T-helper 22 cell (primary cell): Measurements from ENCODE around the gene GRK5.

Experiments
- DNase-seq: peaks from one replicate; pipeline ENCODE4 v3.0.0-alpha.2; 2020; ENCODE audit warnings: low read depth

The GRK5 gene

DNA sequence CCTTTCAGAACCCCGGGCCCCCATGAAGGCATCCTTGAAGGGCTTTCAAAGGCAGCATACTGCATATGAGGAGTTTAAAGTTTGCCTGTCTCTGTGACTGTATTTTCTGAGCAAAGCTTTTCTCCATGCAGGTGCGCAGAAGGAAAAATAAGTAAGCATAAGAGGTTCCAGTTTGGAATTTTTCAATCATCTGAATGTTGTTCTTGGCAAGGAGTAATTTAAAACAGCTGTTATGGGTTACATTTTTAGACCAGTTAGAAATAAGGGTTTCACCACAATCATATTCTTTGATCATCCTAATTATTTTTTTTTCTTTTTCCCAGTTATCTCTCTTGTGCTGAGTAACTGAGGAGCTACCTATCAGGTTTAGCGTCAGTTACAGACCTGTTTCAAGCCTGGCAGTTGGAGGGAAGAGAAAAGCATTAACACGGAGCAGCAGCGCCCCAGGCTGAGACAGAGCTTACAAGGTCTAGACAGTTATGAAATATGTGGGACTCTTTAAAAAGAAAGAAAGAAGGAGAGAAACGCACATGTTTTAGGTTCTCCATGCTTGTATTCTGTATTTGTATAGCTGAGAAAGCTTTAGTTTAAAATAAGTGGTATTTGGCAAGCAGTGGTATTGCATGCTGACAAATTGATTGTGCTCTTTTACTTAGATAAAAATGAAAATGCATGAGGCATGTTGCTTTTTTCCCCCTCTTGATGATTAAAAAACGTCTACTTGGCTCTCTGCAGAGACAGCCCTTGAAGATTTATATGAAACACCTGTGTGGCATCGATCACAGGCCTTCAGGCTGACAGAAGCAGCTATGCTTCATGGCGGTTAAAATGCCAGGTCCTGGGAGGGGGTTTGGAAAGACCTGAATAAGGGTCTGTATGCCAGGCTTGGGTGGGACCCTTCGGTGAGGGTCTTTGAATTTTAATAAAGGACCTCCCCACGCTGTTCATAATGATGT lies 157.6 kb downstream of the GRK5 start:
- no peak for DNase-seq

DNA sequence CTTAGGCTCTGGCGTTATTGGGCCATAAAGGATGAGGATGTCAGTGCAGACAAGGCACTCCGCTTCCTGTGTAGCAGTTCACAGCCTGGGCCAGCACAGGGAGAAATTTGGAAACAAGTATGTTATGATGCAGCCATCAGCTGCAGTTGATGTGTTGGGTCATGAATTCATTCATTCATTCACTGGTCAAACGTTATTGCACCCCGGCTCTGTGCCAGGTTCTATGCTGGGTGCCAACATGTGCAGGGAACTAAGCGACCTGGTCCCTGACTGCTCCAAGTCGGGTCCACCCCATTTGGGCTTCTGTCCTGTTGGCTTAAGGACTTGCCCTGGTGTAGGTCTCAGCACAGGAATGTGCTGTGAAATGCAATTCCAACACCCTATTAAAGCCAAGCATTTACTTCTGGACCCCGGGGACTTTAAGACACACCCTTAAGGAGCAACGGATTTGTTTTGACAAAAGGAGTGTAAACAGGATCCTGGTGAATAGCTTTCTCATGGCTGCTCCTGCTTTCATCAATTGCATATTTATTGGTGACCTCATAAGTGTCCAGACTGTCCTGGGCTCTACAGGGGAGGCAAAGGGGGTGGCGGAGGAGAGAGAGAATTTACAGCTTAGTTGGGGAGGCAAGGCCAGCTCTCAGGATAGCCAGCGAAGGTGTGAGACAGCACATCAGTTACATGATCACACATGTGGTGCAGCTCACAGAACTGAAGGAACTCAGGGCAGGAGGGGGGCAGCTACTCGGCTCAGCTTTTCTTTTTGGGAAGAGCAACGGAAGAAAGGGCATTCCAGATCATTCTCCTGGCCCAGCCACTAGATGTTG lies 158.6 kb downstream of the GRK5 start:
- DNase-seq, result no peak

DNA sequence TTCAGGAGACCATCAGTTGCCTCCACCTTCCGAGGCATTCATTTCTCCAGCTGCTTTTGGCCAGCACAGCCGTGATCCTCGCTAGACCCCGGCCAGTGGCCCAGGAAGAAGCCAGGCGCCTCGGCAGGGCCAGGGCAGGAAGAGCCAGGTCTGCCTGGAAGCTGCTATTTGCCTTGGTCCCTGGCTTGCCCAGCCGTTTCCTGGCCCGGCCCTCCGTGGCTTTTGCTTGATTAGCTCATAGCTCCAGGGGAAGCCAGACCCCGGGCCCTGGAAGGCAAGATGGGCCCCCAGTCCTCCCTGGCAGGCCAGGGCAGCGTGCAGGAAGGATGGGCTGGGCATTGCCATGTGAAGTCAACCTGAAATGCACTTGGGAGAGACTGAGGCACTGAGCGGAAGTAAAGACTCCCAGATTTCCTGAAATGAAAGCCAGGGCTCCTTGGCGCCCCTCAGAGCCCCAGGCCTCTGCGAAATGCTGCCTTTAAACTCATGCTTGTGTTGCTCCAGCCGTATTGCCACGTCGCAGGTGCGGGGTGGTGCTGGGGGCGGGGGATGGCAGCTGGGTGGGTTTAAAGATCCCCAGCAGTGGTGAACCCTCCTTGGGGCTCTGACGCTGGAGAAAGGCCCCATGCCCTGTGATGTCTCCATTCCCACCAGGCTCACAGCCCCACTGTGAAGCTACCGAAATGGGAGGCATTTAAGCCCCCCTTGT lies 160.6 kb downstream of the GRK5 start:
- no peak for DNase-seq

DNA sequence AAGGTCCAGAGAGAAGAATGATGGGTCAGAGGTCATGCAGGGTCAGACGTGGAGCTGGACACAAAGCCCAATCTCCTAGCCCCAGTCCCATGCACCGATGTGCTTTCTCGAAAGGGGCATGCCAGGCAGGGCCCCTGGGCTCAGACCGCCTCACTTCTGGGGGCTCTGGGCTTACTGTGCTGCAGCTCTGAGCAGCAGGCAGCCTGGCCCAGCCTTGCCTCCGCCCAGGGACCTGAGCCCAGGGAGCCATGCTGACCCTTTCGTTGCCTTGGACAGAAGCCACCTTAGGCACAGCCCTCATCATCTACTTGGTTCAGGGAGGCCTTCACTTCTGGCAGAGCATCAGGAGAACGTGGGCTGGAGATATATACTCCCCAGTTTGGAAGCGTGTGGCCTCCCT lies 161.2 kb downstream of the GRK5 start:
- no peak for DNase-seq

DNA sequence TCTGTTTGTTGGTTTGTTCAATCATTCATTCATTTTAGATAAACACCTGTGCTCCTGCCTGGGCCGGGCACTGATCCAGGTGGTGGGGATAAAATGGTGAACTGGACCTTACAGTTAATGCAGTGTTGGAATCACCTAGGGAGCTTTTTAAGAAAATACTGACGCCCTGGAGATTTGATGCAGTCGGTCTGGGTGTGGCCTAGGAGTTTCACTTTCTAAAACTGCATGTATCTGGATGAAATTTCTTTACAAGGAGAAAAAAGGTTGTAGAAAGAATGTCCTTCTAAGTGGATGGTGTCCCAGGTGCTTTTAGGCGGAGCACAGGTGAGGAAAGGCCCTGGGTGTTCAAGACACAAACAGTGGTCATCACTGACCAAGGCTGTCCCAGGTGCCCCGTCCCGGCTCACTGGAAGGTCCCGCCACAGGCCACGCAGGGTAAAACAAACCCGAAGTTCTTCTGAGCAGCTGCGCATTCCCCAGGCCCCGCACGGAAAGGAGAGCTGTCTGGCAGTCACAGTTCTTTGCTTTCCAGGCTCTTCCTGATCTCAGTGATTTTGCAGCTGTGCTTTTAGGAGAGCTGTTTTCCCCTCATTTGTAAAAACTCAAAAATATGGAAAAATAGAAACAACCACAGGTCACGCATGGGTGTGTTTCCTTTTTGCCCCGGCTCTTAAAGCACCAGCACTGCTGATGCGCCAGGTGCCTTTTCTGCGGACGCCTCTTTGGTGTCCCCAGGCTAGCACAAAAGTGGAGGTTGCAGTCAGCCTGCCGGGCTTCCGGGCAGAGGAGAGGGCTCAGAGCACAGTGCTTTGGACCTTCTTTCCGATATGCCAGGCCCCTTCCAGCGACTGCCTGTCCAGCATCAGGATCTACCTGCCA lies 161.9 kb downstream of the GRK5 start:
- DNase-seq, result no peak

DNA sequence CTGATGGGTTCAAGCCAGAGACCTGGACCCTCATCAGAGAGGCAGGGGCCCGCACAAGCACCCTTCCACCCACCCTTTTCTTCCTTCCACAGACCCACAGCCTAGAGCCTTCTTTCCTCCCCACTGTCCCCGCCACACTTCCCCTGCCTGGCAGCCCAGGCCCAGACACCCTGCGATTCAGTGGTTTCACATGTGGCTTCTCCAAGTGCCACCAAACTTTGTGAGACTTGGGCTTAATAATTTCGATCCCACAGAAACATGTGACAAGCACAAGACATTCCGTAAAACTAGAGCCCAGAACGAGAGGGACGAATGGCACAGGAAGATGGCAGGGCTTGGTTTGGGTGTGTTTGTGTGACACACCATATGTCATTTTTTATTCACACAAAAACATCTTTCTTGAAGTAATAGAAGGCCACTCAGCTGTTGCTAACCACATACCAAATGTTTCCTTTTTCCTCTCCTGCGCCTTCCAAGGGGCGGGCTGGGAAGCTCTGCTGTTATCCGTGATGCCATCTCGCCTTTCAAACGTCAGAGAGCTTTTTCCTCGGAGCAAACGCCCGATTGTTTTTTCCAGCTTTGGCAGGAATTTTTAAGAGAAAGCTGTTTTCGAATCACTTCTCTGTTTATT lies 162.9 kb downstream of the GRK5 start:
- no peak for DNase-seq

DNA sequence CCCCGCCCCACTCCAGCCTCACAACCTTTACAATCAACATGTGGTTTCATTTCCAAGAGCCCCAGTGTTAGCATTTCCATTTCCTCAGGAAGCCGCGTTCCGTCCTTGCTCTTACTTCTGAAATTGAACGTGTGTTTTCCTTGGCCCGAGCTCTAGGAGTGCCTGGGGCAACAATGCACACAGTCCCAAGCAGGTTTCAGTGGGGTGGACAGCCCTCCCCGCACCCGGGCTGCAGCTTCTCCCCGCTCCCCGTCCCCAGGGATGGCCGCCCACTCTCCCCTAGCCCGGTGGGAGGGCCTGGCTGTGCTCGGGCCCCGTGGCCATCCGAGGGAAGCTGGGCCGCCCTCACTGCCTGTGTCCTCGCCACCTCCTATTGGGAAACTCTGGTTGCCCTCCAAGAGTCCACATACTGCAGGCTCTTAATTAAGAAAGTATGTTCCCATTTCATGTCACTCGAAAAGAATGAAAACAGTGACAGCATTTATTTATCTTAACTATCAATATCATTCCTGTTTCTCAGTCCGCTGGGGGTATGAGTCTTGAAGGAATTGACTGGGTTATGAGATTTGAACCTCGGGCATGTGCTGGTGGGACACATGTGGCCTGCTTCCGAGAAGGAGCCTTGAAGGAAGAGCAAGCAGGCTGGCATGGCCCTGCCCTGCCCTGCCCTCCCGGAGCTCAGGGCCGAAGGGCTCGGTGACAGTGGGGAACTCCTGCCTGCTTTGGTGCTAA lies 163.8 kb downstream of the GRK5 start:
- no peak for DNase-seq

DNA sequence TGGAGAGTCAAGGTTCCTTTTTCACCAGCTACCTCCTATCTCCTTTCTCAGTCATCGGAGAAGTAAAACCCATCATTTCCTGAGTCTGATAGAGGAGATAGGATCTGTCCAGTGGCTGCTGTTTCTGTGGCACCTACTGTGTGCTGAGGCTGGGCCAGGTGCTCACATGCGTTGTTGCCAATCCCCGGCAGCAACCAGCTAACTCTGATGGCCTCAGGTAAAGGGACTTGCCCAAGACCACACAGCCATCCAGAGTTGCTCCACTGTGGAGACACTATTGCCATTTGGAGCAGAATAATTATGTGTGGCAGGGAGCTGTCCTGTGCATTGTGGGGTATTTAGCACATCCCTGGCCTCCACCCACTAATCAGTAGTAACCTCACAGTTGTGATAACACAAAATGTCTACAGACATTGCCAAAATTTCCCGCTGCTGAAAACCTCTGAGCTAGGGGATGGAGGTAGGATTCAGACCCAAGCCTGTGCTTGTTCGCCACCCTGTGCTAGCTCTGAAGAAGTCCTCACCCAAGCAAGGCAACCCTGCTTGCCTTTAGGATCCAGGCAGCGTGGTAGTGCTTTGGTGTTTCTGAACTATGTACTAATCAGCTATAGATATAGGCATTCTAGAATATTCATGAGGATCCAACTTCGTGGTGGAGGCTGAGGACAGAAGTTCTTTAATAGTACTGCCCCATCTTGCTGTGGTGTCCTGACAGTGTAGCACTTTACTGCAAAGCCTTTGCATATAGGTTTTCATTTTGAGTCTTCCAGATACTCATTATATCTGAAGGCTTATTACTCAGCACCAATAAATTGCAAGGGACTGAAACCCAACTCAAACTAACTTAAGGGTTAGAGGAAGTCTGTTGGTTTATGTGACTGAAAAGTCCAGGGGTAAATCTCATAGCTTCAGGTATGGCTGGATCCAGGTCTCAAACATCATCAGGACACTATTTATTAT lies 164.6 kb downstream of the GRK5 start:
- no peak for DNase-seq

DNA sequence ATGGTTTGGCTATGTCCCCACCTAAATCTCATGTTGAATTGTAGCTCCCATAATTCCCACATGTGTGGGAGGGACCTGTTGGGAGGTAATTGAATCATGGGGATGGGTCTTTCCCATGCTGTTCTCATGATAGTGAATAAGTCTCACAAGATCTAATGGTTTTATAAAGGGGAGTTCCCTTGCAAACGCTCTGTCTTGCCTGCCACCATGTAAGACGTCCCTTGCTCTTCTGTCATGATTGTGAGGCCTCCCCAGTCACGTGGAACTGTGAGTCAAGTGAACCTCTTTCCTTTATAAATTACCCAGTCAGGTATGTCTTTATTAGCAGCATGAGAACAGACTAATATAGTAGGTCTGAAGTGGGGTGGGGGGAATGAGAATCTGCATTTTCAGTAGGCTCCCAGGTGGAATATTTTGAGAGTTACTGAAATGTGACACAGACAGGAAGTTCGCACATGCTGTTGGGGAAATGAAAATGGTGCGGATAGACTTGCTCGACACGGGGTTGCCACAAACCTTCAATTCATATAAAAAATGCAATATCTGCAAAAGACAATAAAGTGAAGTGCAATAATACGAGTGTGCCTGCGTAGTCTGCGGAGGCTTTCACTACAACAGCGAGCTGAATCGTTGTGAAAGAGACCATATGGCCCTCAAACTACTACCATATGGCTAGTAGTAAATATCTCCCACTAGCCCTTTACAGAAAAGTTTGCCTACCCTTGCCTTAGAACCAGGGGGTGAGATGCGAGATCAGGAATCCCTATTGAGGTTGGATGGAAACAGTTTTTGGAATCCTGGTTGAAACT lies 166.1 kb downstream of the GRK5 start:
- DNase-seq, result no peak

DNA sequence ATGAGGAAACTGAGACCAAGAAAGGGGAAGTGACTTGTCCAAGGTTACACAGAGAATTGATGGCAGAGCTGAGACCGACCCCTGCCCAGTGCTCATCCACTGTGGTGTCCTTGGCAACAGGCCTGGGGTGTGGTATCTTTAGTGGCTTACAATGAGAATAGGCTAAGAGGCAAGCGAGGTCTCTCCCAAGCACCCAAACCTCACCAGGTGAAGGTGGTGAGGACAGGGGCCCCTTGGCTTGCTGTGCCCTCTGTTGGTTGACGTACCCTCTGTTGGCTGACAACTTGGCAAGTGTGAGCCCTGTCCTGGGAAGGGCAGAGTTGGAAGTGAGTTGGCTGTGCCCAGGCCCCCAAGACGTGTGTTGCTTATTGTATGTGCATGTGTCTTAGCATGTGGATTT lies 166.9 kb downstream of the GRK5 start:
- DNase-seq, result no peak

DNA sequence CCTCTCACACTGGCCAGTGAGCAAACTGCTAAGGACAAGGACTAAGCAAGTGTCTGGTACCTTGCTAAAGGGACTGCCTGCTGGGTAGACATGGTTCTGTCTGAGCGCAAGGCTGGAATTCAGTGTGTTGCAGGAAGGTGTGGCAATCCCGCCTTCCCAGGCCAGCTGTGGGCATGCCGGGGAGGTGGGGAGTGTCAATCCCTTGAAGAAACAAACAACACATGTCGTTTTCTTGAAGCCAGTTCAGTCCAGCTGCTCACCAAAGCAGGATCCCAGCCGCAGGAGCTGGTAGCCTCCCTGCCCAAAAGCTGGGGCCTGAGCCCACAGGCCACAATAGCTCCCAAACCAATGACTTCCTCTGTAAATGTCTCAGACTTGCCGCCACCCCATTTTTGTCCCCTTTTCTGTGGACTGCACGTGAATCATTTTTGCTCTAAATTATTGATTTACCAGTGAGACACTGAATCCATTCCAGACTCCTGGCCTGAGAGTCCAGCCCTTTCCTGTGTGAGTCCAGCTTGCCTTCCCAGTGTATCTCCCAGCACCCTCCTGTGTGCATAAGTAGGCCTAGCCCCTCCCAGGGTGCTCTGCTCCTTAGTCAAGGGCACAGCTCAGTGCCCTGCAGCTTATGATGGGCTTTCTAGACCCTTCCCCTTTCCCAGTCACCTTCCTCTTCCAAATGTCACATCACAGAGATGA lies 168.4 kb downstream of the GRK5 start:
- no peak for DNase-seq

DNA sequence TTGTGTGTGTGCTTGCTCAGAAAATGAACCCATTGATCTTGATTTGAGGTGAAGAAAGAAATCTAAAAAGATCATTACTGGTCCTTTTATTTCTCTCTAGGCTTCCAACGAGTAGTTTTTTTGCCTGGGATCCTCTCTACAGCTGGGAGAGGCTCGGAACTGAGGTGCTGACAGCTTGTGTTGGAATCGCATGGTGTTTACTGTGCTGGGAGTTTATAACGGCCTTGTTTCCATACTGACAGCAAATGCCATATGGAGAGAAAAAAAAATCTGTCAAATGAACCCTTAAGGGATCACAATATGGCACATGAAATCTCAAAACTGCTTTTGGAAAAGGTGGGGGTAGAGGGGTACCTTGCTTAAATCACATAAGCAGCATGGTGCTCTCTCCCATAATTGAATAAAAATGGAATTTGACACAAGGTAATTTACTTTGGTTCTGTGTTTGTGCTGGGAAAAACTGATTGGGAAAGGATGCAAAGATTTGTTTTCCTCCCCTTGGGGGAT lies 170.1 kb downstream of the GRK5 start:
- DNase-seq, result no peak

DNA sequence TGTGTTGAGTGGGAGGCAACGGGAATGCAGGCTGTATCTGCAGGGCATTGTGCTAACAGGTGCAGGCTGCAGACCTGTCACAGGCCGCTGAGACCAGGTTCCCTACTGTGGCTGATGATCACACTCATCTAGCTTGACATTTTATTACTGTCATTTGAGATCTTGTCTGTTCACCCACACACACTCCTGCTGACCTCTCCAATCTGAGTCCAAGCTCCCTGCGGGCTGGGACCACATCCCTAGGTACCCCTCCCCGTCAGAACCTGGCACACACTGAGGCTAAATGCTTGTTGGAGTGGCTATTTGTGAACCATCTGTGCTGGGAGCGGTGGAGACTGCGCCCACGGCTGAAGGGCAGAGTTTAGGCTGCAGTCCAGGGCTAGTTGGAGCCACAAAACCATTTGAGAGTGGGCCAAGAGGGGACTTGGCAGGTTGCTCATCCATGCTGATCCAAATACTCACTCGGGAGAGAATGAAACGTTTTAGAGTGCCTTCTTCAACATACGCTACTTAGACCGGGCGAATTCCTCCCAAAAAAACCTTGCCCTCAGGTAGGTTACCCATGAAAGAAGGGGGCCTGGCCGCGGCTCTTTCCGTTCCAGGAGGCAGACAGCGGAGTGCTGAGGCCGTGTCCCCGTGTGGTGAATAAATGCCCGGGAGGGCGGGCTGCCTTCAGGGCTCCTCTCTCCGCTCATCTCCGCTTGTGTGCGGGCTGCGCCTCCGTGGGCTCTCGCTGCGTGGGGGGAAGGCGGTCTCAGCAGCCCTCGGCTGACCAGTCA lies 170.8 kb downstream of the GRK5 start:
- no peak for DNase-seq

DNA sequence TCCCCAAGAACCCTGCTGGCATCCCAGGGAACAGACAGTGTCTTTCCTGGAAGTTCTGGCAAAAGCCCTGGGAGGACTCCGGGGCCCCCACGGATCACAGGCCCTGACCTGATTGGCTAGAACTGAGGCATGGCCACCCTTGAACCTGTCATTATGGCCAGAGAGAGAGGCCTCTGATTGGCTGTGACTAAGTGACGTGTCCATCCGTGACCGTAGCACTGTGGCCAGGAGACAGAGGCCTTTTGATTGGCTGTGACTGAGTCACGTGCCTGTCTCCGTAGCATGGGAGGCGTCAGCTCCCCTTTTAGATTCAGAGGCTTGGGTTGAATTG lies 171.3 kb downstream of the GRK5 start:
- no peak for DNase-seq

DNA sequence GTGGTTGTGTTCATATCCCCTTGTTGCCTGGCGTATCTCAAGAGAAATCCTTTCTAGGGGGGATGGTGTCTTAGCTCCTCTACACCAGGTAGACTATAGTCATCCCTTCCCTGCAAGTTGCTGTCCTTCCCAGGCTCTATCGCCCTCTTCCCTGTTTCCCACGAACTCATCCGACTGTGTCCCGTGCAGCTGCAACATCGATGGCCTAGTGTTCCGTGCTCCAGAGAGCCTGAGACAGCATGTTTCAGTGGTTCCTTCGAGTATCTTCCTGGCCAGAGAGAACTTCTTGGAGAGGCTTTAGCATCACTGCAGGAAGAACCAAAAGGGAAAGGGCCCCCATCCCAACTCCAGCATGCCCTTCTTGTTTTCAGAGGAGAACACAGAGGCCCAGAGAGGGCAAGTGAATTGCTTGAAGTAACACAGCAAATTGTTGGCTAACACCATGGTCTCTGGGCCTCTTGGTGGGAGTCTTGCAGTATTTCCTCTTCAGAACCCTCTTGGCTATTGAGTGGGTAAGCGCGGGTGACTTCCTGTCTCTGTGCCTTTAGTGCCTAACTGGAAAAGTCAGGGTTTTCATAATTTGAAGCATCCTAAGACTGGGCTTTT lies 172.2 kb downstream of the GRK5 start:
- DNase-seq, result no peak

DNA sequence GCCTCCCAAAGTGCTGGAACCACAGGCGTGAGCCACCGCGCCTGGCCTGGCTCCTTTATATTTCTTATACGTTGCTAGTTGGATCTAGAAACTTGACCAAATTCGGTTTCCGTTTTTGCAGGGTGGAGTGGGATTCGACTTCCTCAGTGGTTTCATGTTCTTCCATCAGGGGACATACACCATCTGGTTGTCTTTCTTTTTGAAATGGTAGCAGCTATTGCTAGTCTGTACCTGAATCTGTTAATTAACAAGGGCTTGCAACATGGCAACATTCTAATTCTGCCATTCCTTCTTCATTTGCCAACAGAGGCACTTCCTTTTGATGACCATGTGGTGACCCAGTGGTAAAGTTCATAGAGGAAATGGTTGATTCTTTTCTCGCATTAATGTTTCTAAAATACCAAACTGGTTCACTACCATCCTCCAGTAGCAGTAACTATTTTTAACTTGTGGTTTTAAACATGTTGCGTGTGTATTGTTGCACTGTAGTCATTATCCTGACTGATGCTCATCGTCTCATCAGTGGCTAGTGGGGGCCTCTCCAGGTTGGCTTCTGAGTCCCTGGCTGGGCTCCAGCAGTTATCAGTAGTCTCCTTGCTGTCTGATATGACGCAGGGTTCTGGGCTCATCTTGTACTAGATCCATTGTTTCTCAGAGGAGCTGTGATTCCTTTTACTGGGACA lies 175.9 kb downstream of the GRK5 start:
- no peak for DNase-seq
